ENCODE measurements around the gene IGFBP2.

Gene IGFBP2

GRCh38 chr2:216615298-216616082, 17.7 kb upstream of the IGFBP2 start:
- in situ Hi-C loops (cut with MboI; ENCODE audit: low sequenced_read_pairs, unreplicated experiment) = no loop called here
- TF ChIP-seq CTCF (IDR thresholded peaks at IDR 0.05; ENCODE audit: borderline replicate concordance, control extremely low read depth, extremely low read depth, insufficient read depth, missing control alignments) = no peak
- no peak for DNase-seq (ENCODE audit: low spot score)

GRCh38 chr2:216616083-216616678, 17.0 kb upstream of the IGFBP2 start:
- no peak for DNase-seq (ENCODE audit: low spot score)
- in situ Hi-C loops (cut with MboI; ENCODE audit: low sequenced_read_pairs, unreplicated experiment) = no loop called here
- TF ChIP-seq CTCF (IDR thresholded peaks at IDR 0.05; ENCODE audit: borderline replicate concordance, control extremely low read depth, extremely low read depth, insufficient read depth, missing control alignments) = no peak

- in situ Hi-C loops (cut with MboI; ENCODE audit: low sequenced_read_pairs, unreplicated experiment) = no loop called here
- DNase-seq (ENCODE audit: low spot score) = no peak
- no peak for TF ChIP-seq CTCF (IDR thresholded peaks at IDR 0.05; ENCODE audit: borderline replicate concordance, control extremely low read depth, extremely low read depth, insufficient read depth, missing control alignments)
These were observed 15.9 kb upstream of the IGFBP2 start for GRCh38 chr2:216617159-216617815.

- no peak for TF ChIP-seq CTCF (IDR thresholded peaks at IDR 0.05; ENCODE audit: borderline replicate concordance, control extremely low read depth, extremely low read depth, insufficient read depth, missing control alignments)
- no peak for DNase-seq (ENCODE audit: low spot score)
- in situ Hi-C loops (cut with MboI; ENCODE audit: low sequenced_read_pairs, unreplicated experiment) = no loop called here
These were observed 14.4 kb upstream of the IGFBP2 start for GRCh38 chr2:216618785-216619184.

- in situ Hi-C loops (cut with MboI; ENCODE audit: low sequenced_read_pairs, unreplicated experiment) = no loop called here
- no peak for DNase-seq (ENCODE audit: low spot score)
- TF ChIP-seq CTCF (IDR thresholded peaks at IDR 0.05; ENCODE audit: borderline replicate concordance, control extremely low read depth, extremely low read depth, insufficient read depth, missing control alignments) = no peak
These were observed 13.5 kb upstream of the IGFBP2 start for GRCh38 chr2:216619411-216620393.

GRCh38 chr2:216620786-216621185, 12.4 kb upstream of the IGFBP2 start:
- in situ Hi-C loops (cut with MboI; ENCODE audit: low sequenced_read_pairs, unreplicated experiment) = no loop called here
- no peak for TF ChIP-seq CTCF (IDR thresholded peaks at IDR 0.05; ENCODE audit: borderline replicate concordance, control extremely low read depth, extremely low read depth, insufficient read depth, missing control alignments)
- DNase-seq (ENCODE audit: low spot score) = no peak
